Activated CD8-positive, alpha-beta T cell treated with anti-CD3 and anti-CD28 coated beads for 36 hours (primary cell): Measurements from ENCODE around the gene FRS3. TPM values are rescaled to one million over a fixed set of nuclear protein-coding genes. Genes with fewer than 3 reads are reported as not detected.

Source experiments
- ATAC-seq: fragments of 200-7000 bp; cut with Tn5 transposase; one replicate; pipeline ENCODE4 v1.10.0; 2021; ENCODE audit warnings: mild to moderate bottlenecking, moderate library complexity
- CTCF ChIA-PET: fragments of 350-600 bp; sonication (Branson Sonifier 250); formaldehyde crosslinking; loops from one replicate; lab custom pipeline; 2021; ENCODE audit warnings: antibody characterized with exemption; lab: Charles Lee
- POLR2A ChIA-PET: fragments of 350-600 bp; sonication (Branson Sonifier 250); formaldehyde crosslinking; loops from one replicate; lab custom pipeline; 2021; ENCODE audit warnings: antibody characterized with exemption; lab: Charles Lee
- DNase-seq: peaks from one replicate; pipeline ENCODE4 v3.0.0-alpha.2; 2020
- H3K27ac Mint-ChIP-seq: one replicate; pipeline ENCODE4 v1.8.0; 2021; ENCODE audit warnings: mild to moderate bottlenecking, mixed read lengths
- H3K27me3 Mint-ChIP-seq: one replicate; pipeline ENCODE4 v1.8.0; 2021; ENCODE audit warnings: mixed read lengths
- H3K36me3 Mint-ChIP-seq: one replicate; pipeline ENCODE4 v1.8.0; 2021; ENCODE audit warnings: low read depth, mixed read lengths
- H3K4me1 Mint-ChIP-seq: one replicate; pipeline ENCODE4 v1.8.0; 2021; ENCODE audit warnings: low read depth, mixed read lengths
- H3K4me3 Mint-ChIP-seq: one replicate; pipeline ENCODE4 v1.8.0; 2021; ENCODE audit warnings: mild to moderate bottlenecking, moderate library complexity, mixed read lengths
- H3K9me3 Mint-ChIP-seq: one replicate; pipeline ENCODE4 v1.8.0; 2021; ENCODE audit warnings: mixed read lengths
- CTCF ChIP-seq: fragments of 200-600 bp; IDR thresholded peaks from one replicate; pipeline ENCODE4 v1.8.0; 2022; ENCODE audit warnings: antibody characterized with exemption, mild to moderate bottlenecking
- intact Hi-C: fragments of 100-400 bp; cut with micrococcal nuclease; formaldehyde crosslinking; loops from one replicate; pipeline ENCODE4 v1.10.0; 2022
- total RNA-seq, 2 experiments: library from RNA; stranded (reverse); gene quantifications; one replicate each; pipeline ENCODE4 v1.2.3, GENCODE V29; 2021

FRS3 gene
- total RNA-seq, 2 experiments from 2014 or later, result 3.2 to 4.1 TPM

- intact Hi-C loops, result no loop called here
- CTCF ChIA-PET, result interaction anchor here (0.6 to 3.7 kb wide), 9 partner anchors 13 to 116 kb away, joined by 3 to 29 read pairs (median 9); partner anchors contain the start of genes PRICKLE4 and TOMM6
- POLR2A ChIA-PET, result interaction anchor here (0.7 to 2.0 kb wide), 8 partner anchors 10 to 370 kb away, joined by 3 to 7 read pairs (median 4); partner anchors contain the start of gene TOMM6
These were observed 46.9 kb downstream of the FRS3 start for GRCh38 chr6:41732591-41733359.

GRCh38 chr6:41732149-41732548, 47.6 kb downstream of the FRS3 start:
- TF ChIP-seq CTCF, result no peak
- ChIA-PET POLR2A (interaction anchor here (0.7 to 1.5 kb wide), 3 partner anchors 9 to 313 kb away, joined by 3 to 4 read pairs (median 4); no protein-coding TSS in a partner anchor), CTCF (no interaction called here)
- H3K4me1 Mint-ChIP-seq, result peaks cover 40% of the 10 kb centered on the region
- no peaks in the 10 kb centered on the region for H3K27me3 Mint-ChIP-seq
- intact Hi-C loops, result no loop called here
- H3K9me3 Mint-ChIP-seq, result no peaks in the 10 kb centered on the region
- H3K4me3 Mint-ChIP-seq, result peak overlapping the region; percentile 84
- peak overlapping the region; percentile 78 for H3K27ac Mint-ChIP-seq
- no peaks in the 10 kb centered on the region for H3K36me3 Mint-ChIP-seq
- no peak for ATAC-seq
- DNase-seq, result no peak

More at GRCh38 chr6:41732591-41733359, 46.9 kb downstream of the FRS3 start:
- Mint-ChIP-seq H3K4me1 (peaks cover 40% of the 10 kb centered on the region), H3K9me3 (no peaks in the 10 kb centered on the region), H3K4me3 (peak overlapping the region; percentile 84), H3K27ac (peak overlapping the region; percentile 78), H3K27me3 (no peaks in the 10 kb centered on the region), H3K36me3 (no peaks in the 10 kb centered on the region)
- no peak for TF ChIP-seq CTCF
- ATAC-seq (peak; percentile 57), DNase-seq (peak; percentile 86)

- ChIA-PET POLR2A (interaction anchor here (1.3 kb wide), 1 partner anchor 9 kb away, joined by 3 read pairs; no protein-coding TSS in a partner anchor), CTCF (no interaction called here)
- H3K4me1 Mint-ChIP-seq, result peaks cover 45% of the 10 kb centered on the region
- no peaks in the 10 kb centered on the region for H3K27me3 Mint-ChIP-seq
- DNase-seq (no peak), ATAC-seq (no peak)
- no peaks in the 10 kb centered on the region for H3K9me3 Mint-ChIP-seq
- no peaks in the 10 kb centered on the region for H3K36me3 Mint-ChIP-seq
- H3K4me3 Mint-ChIP-seq, result no peak overlapping the region
- H3K27ac Mint-ChIP-seq, result no peak overlapping the region
- intact Hi-C loops, result no loop called here
- no peak for TF ChIP-seq CTCF
These were observed 48.1 kb downstream of the FRS3 start for GRCh38 chr6:41731561-41732086.

- Mint-ChIP-seq H3K36me3 (no peaks in the 10 kb centered on the region), H3K4me3 (no peak overlapping the region), H3K4me1 (peaks cover 45% of the 10 kb centered on the region), H3K27me3 (no peaks in the 10 kb centered on the region), H3K9me3 (no peaks in the 10 kb centered on the region), H3K27ac (no peak overlapping the region)
- intact Hi-C loops, result no loop called here
- CTCF ChIA-PET, result interaction anchor here (0.7 to 0.9 kb wide), 2 partner anchors 24 to 49 kb away, joined by 3 read pairs; partner anchors contain the start of gene FRS3
- no peak for ATAC-seq
- DNase-seq, result no peak
- POLR2A ChIA-PET, result interaction anchor here (0.7 to 2.0 kb wide), 3 partner anchors 8 to 22 kb away, joined by 3 to 8 read pairs (median 3); no protein-coding TSS in a partner anchor
- TF ChIP-seq CTCF, result no peak
These were observed 48.9 kb downstream of the FRS3 start for GRCh38 chr6:41730531-41731436.
